Liver (tissue), 3 donors: Measurements from ENCODE around the gene DLL1.

Experiments
- GABPA ChIP-seq, 2 donors: IDR thresholded peaks in 1 of 2; conservative IDR thresholded peaks in 1 of 2; 2 replicates each; pipeline ENCODE4 v1.6.1; 2016; ENCODE audit warnings: antibody characterized with exemption in 2 of 2, mild to moderate bottlenecking in 1 of 2, moderate library complexity in 1 of 2
- RAD21 ChIP-seq, 2 donors: IDR thresholded peaks; 2 replicates each; pipeline ENCODE4 v1.6.1; 2016; ENCODE audit warnings: antibody characterized with exemption in 2 of 2, mild to moderate bottlenecking in 2 of 2
- TAF1 ChIP-seq: conservative IDR thresholded peaks from 2 replicates; pipeline ENCODE4 v1.6.1; 2016; ENCODE audit warnings: antibody characterized with exemption, mild to moderate bottlenecking
- ZBTB33 ChIP-seq: IDR thresholded peaks from 2 replicates; pipeline ENCODE4 v1.6.1; 2016; ENCODE audit warnings: antibody characterized with exemption
- TF ChIP-seq, protein P1 (sequence below): IDR thresholded peaks from 2 replicates; pipeline ENCODE4 v1.6.1; 2016; ENCODE audit warnings: antibody characterized with exemption
- TF ChIP-seq, protein P2 (sequence below): fragments of 150-350 bp; IDR thresholded peaks from 2 replicates; pipeline ENCODE4 v1.5.1; 2017; ENCODE audit warnings: improper control_type of control experiment, low read depth, low read length; ENCODE audit not compliant: missing input control
- donor health status: healthy.
- donor health status: healthy.

DNA sequence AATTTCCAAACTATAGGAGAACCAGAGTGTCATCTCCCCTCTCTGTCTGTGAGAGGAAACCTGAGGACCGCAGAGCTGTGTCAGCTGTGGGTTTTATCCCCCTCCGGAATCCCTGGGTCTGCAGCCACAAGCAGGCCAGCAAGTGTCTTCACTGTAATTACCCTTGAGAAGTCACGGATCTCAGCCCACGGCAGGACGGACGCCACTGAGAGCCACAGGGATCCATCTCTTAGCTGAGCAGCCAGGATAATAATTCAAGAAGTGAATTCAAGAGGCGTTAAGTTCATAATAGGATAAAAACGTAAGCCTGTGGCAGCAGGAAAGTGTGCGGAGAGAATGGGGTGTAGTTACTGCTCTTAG is 37.0 kb downstream of the DLL1 start:
- TF ChIP-seq, protein P1, sequence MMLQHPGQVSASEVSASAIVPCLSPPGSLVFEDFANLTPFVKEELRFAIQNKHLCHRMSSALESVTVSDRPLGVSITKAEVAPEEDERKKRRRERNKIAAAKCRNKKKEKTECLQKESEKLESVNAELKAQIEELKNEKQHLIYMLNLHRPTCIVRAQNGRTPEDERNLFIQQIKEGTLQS: no peak
- TF ChIP-seq, protein P2, sequence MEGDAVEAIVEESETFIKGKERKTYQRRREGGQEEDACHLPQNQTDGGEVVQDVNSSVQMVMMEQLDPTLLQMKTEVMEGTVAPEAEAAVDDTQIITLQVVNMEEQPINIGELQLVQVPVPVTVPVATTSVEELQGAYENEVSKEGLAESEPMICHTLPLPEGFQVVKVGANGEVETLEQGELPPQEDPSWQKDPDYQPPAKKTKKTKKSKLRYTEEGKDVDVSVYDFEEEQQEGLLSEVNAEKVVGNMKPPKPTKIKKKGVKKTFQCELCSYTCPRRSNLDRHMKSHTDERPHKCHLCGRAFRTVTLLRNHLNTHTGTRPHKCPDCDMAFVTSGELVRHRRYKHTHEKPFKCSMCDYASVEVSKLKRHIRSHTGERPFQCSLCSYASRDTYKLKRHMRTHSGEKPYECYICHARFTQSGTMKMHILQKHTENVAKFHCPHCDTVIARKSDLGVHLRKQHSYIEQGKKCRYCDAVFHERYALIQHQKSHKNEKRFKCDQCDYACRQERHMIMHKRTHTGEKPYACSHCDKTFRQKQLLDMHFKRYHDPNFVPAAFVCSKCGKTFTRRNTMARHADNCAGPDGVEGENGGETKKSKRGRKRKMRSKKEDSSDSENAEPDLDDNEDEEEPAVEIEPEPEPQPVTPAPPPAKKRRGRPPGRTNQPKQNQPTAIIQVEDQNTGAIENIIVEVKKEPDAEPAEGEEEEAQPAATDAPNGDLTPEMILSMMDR: no peak
- TF ChIP-seq RAD21 (IDR thresholded peaks at IDR 0.05) (no peak), TAF1 (no peak), ZBTB33 (no peak), GABPA (IDR thresholded peaks at IDR 0.05 in 1 of 2, conservative IDR thresholded peaks at IDR 0.05 in 1 of 2) (no peak)
